SU-DHL-6 (cell line): ENCODE data around the gene SP140.

Experiments used
- H2AFZ ChIP-seq: fragments of 200-600 bp; sonication (generic); 2 replicates; pipeline ENCODE4 v1.6.1; 2014; ENCODE audit warnings: low read depth, mild to moderate bottlenecking, moderate library complexity, mixed read lengths, antibody characterized with exemption, low read length; ENCODE audit not compliant: severe bottlenecking
- H3F3A ChIP-seq: fragments of 200-600 bp; shearing (Covaris generic); 2 replicates; pipeline ENCODE4 v1.6.0; 2016; ENCODE audit warnings: antibody characterized with exemption, mild to moderate bottlenecking; ENCODE audit not compliant: insufficient read depth
- H3K27ac ChIP-seq: fragments of 200-600 bp; sonication (generic); 2 replicates; pipeline ENCODE4 v1.5.1; 2016; ENCODE audit warnings: low read depth, mild to moderate bottlenecking, low read length, moderate library complexity, mixed read lengths
- H3K27me3 ChIP-seq: fragments of 200-600 bp; sonication (generic), shearing (Covaris generic); 2 replicates; pipeline ENCODE4 v1.6.0; 2014; ENCODE audit warnings: mild to moderate bottlenecking, low read length
- H3K36me3 ChIP-seq: fragments of 200-600 bp; sonication (generic); 2 replicates; pipeline ENCODE4 v1.6.1; 2014; ENCODE audit warnings: mild to moderate bottlenecking, low read length, mixed read lengths
- H3K4me2 ChIP-seq: fragments of 300-600, 200-600 bp; shearing (Covaris generic), sonication (generic); 2 replicates; pipeline ENCODE4 v1.6.0; 2014; ENCODE audit warnings: low read length, low read depth, mild to moderate bottlenecking; ENCODE audit not compliant: poor library complexity, severe bottlenecking
- H3K4me3 ChIP-seq: fragments of 200-600 bp; sonication (generic); 2 replicates; pipeline ENCODE4 v1.5.1; 2014; ENCODE audit warnings: antibody characterized with exemption, low read length, mild to moderate bottlenecking, mixed read lengths; ENCODE audit not compliant: insufficient read depth, poor library complexity, severe bottlenecking
- H3K79me2 ChIP-seq: fragments of 200-600 bp; sonication (generic); 2 replicates; pipeline ENCODE4 v1.6.1; 2014; ENCODE audit warnings: mild to moderate bottlenecking, low read length, moderate library complexity; ENCODE audit not compliant: insufficient read depth
- H3K9ac ChIP-seq: fragments of 200-600 bp; sonication (generic); 2 replicates; pipeline ENCODE4 v1.7.0; 2014; ENCODE audit warnings: mild to moderate bottlenecking, low read length
- H3K9me2 ChIP-seq: fragments of 200-600 bp; sonication (generic); replicated peaks from 2 replicates; pipeline ENCODE4 v1.6.1; 2014; ENCODE audit warnings: low read length; ENCODE audit not compliant: insufficient read depth
- H3K9me3 ChIP-seq: fragments of 200-600 bp; sonication (generic); 2 replicates; pipeline ENCODE4 v1.6.1; 2014; ENCODE audit warnings: low read length, mixed read lengths; ENCODE audit not compliant: insufficient read depth
- H4K20me1 ChIP-seq: fragments of 200-600 bp; sonication (generic); 2 replicates; pipeline ENCODE4 v1.6.1; 2014; ENCODE audit warnings: low read depth, mild to moderate bottlenecking, antibody characterized with exemption, low read length, moderate library complexity, mixed read lengths
- EZH2phosphoT487 ChIP-seq: fragments of 200-600 bp; sonication (generic), shearing (Covaris generic); conservative IDR thresholded peaks from 2 replicates; pipeline ENCODE4 v1.6.1; 2018; ENCODE audit warnings: mild to moderate bottlenecking, antibody characterized with exemption, low read length, moderate library complexity, mixed read lengths
- TF ChIP-seq, protein P1 (sequence below): fragments of 200-600 bp; sonication (generic); IDR thresholded peaks from one replicate; pipeline ENCODE4 v1.5.1; 2017; ENCODE audit warnings: antibody characterized with exemption, mild to moderate bottlenecking, low read length, moderate library complexity; ENCODE audit not compliant: insufficient read depth, poor library complexity, severe bottlenecking

SP140 gene

DNA sequence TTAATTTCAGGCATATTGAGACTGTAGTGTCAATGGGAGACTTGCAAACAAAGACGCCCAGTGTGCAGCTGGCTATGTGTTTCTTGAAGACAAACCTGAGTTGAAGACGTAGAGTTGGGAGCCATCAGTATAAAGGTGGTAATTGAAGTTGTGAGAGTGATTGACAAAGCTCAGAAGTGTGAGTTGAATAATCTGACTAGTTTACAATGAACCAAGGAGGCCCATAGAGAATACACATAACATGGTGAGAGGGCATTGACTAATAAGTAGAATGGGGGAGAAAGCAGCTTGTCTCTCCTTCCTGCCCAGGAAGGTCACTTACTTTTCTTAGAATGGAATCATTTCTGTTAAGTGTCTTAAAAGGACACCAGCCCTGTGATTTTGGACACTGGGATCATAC, 19.8 kb upstream of the SP140 start:
- Histone ChIP-seq H3K9me3 (no peaks in the 10 kb centered on the region), H3K9me2 (no peaks in the 10 kb centered on the region), H3K27me3 (no peaks in the 10 kb centered on the region), H3K36me3 (peaks cover 17% of the 10 kb centered on the region; the same call in 1 of the 2 replicates), H3K4me3 (peak overlapping the region; percentile 39), H3K4me2 (peak overlapping the region; percentile 98), H3F3A (peaks cover 65% of the 10 kb centered on the region), H4K20me1 (no peaks in the 10 kb centered on the region), H3K79me2 (peaks cover 66% of the 10 kb centered on the region), H3K27ac (peak overlapping the region; percentile 93), H3K9ac (peak overlapping the region; percentile 61), H2AFZ (no peak overlapping the region)
- TF ChIP-seq, protein P1, sequence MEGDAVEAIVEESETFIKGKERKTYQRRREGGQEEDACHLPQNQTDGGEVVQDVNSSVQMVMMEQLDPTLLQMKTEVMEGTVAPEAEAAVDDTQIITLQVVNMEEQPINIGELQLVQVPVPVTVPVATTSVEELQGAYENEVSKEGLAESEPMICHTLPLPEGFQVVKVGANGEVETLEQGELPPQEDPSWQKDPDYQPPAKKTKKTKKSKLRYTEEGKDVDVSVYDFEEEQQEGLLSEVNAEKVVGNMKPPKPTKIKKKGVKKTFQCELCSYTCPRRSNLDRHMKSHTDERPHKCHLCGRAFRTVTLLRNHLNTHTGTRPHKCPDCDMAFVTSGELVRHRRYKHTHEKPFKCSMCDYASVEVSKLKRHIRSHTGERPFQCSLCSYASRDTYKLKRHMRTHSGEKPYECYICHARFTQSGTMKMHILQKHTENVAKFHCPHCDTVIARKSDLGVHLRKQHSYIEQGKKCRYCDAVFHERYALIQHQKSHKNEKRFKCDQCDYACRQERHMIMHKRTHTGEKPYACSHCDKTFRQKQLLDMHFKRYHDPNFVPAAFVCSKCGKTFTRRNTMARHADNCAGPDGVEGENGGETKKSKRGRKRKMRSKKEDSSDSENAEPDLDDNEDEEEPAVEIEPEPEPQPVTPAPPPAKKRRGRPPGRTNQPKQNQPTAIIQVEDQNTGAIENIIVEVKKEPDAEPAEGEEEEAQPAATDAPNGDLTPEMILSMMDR = no peak
- no peak for TF ChIP-seq EZH2phosphoT487

DNA sequence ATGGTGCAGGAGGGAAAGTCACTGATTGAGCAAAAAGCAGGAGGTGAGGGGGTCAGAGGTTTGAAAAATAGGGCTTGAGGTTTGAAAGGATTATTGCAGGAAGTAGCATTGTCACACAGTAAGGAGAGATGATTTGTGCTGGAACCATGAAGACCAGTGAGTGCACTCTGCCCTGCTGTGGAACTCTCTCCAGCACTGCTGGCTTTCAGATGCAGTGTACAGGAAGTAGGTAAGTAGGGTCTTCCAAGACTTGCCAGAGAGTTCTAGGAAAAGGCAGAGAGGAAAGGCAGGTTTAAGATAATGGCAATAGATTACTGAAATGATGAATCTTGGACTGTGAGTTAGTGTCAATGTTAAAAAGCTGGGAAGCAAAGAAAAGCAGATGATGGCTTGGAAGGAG, 17.0 kb upstream of the SP140 start:
- Histone ChIP-seq H4K20me1 (no peaks in the 10 kb centered on the region; the same call in 1 of the 2 replicates), H3K4me2 (no peak overlapping the region), H3K79me2 (peaks cover 92% of the 10 kb centered on the region), H3K36me3 (peaks cover 16% of the 10 kb centered on the region; the same call in 1 of the 2 replicates), H3K9me2 (no peaks in the 10 kb centered on the region), H3K27ac (peak overlapping the region; percentile 75), H3K9ac (no peak overlapping the region), H3K9me3 (no peaks in the 10 kb centered on the region), H3F3A (peaks cover 42% of the 10 kb centered on the region), H2AFZ (no peak overlapping the region), H3K27me3 (no peaks in the 10 kb centered on the region), H3K4me3 (no peak overlapping the region)
- TF ChIP-seq, protein P1 = no peak
- no peak for TF ChIP-seq EZH2phosphoT487

DNA sequence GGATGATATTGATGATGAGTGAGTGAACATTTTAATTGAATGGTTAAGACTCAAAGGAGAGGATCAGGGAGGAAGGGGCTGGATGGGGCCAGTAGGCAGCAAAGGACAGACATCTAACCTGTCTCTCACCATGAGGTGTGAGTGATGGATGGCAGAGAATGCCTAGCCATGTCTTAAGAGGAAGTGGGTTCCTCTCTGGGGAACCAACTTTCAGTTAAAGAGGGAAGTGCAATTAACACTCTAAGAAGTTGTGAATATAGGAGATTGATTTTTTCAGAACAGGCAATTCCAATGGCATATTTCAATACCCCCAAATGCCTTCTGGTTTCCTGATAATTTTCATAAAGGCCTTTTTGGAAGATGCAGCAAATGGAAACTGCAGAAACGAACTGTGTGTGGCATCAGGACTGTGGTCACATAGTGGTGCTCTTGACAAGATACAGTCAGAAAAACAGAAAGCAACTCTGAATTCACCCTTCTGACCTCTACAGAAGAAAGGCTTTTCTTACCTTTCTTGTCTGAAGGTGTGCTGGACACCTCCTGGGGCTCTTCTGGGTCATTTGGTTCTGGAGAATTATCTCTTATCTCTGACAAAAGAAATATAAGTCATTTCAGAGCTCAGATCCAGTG, 16.0 kb upstream of the SP140 start:
- Histone ChIP-seq H3K9me3 (no peaks in the 10 kb centered on the region), H3K9me2 (no peaks in the 10 kb centered on the region), H3F3A (peaks cover 33% of the 10 kb centered on the region), H3K36me3 (peaks cover 25% of the 10 kb centered on the region; the same call in 1 of the 2 replicates), H3K27me3 (no peaks in the 10 kb centered on the region), H3K9ac (peak overlapping the region; percentile 15; the same call in 1 of the 2 replicates), H3K4me3 (no peak overlapping the region), H4K20me1 (no peaks in the 10 kb centered on the region; the same call in 1 of the 2 replicates), H3K27ac (peak overlapping the region; percentile 75), H3K4me2 (peak overlapping the region; percentile 41), H2AFZ (no peak overlapping the region), H3K79me2 (peaks cover 91% of the 10 kb centered on the region)
- TF ChIP-seq EZH2phosphoT487 = no peak
- TF ChIP-seq, protein P1 = no peak
